Tibial artery (tissue), 4 donors: ENCODE data around the gene OR52R1.

ENCODE experiments used
- DNase-seq, 2 donors: peaks; one replicate each; pipeline ENCODE4 v3.0.0-alpha.2; 2019
- H3K27ac ChIP-seq, 2 donors: fragments of 200-600 bp; sonication (generic) in 1 of 2; 1 replicate in 1 of 2; 2 replicates in 1 of 2; pipeline ENCODE4 v1.5.1; 2018 to 2019; ENCODE audit warnings: mild to moderate bottlenecking in 1 of 2
- H3K27me3 ChIP-seq, 2 donors: fragments of 200-600 bp; sonication (generic) in 1 of 2; one replicate each; pipeline versions ENCODE4 v1.5.1 to v1.6.0; 2016 to 2019
- H3K36me3 ChIP-seq, 3 donors: fragments of 200-600 bp; sonication (generic) in 2 of 3; one replicate each; pipeline ENCODE4 v1.5.1; 2016 to 2019; ENCODE audit warnings: mild to moderate bottlenecking in 2 of 3
- H3K4me1 ChIP-seq, 4 donors: fragments of 200-600 bp; sonication (generic) in 2 of 4; 1 replicate in 3 of 4; 2 replicates in 1 of 4; pipeline ENCODE4 v1.5.1; 2016 to 2019
- H3K4me3 ChIP-seq, 2 donors: fragments of 200-600 bp; sonication (generic) in 1 of 2; 1 replicate in 1 of 2; 2 replicates in 1 of 2; pipeline ENCODE4 v1.5.1; 2018 to 2019; ENCODE audit warnings: mild to moderate bottlenecking in 2 of 2
- H3K9me3 ChIP-seq, 3 donors: fragments of 200-600 bp; sonication (generic) in 1 of 3; one replicate each; pipeline ENCODE4 v1.5.1; 2016 to 2019
- CTCF ChIP-seq, 2 experiments: fragments of 200-600 bp in 1 of 2; fragments of 450-650 bp in 1 of 2; IDR thresholded peaks; one replicate each; pipeline ENCODE4 v1.5.1; 2017 to 2019; ENCODE audit warnings: antibody characterized with exemption in 2 of 2, mild to moderate bottlenecking in 1 of 2, moderate library complexity in 1 of 2
- intact Hi-C: fragments of 100-400 bp; cut with DNase I; formaldehyde crosslinking; loops from one replicate; pipeline ENCODE4 v1.15.0; 2023; ENCODE audit warnings: low total_unique reads

OR52R1 gene

DNA sequence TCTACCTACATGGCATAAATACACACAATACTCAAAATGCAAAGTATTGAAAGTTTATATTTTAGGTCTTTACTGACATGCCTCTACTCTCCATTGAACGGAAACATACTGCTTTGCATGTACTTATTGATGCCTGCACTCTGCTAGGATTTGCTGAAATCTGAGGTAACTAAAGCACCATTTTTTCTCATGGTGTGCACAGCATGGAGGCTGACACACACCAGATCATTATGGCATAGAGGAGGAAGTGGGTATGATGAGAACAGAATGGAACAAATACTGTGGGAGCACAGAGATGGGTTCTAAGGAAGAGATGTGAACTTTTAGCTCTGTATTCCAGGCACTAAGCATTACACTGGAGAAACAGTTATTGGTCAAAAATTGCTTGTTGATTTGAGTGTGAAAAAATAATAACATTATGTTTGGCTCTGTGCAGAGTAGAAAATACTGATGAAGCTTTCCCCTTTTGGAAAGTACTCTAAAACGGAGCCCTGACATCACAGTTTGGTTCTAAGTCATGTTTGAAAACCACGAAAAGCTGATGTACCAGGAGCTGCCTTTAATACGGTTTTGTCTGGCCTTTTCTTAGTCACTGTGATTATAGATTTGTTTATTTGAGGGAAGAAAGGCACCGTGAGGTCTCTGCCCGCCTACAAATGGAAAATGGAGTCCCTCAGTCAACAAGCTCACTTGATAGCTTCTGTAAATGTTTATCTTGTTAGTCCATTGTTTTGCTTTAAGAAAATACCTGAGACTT is 5.6 kb downstream of the OR52R1 start:
- TF ChIP-seq CTCF (IDR thresholded peaks at IDR 0.05), result no peak
- intact Hi-C loops, result no loop called here
- H3K27ac ChIP-seq, result no peak overlapping the region
- no peak for DNase-seq
- H3K27me3 ChIP-seq, result no peaks in the 10 kb centered on the region
- H3K36me3 ChIP-seq, result no peaks in the 10 kb centered on the region
- no peak overlapping the region for H3K4me3 ChIP-seq
- no peaks in the 10 kb centered on the region for H3K9me3 ChIP-seq
- H3K4me1 ChIP-seq, result no peaks in the 10 kb centered on the region

DNA sequence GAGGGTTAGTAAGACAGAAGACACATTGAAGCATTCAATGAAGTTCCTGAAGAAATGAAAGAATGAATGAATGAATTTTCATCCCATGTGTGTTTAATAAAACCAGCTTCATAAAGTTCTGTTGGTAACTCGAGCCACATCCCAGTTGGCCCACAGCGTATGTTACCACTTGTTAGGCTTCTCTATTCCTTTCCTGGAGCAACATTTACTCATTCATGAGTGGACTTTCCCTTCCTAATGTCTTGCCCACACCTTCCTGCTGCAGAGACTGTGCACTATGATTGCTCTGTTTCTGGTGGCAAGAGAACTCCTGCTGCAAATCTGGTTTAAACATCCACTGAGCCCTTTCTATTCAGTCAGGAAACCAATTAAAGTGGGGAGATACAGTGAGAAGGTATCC is 7.0 kb downstream of the OR52R1 start:
- DNase-seq, result no peak
- no peak for TF ChIP-seq CTCF (IDR thresholded peaks at IDR 0.05)
- no peak overlapping the region for H3K4me3 ChIP-seq

GRCh38 chr11:4782454-4782853 is 21.7 kb downstream of the OR52R1 start:
- no peaks in the 10 kb centered on the region for H3K4me1 ChIP-seq
- no peaks in the 10 kb centered on the region for H3K27me3 ChIP-seq
- no peaks in the 10 kb centered on the region for H3K36me3 ChIP-seq
- no peak overlapping the region for H3K4me3 ChIP-seq
- no peaks in the 10 kb centered on the region for H3K9me3 ChIP-seq
- H3K27ac ChIP-seq, result no peak overlapping the region
- no peak for TF ChIP-seq CTCF (IDR thresholded peaks at IDR 0.05)
- no peak for DNase-seq
- intact Hi-C loops, result no loop called here

More for the DNA sequence above, 7.0 kb downstream of the OR52R1 start:
- Histone ChIP-seq H3K4me1 (no peaks in the 10 kb centered on the region), H3K27ac (no peak overlapping the region), H3K9me3 (no peaks in the 10 kb centered on the region), H3K36me3 (no peaks in the 10 kb centered on the region), H3K27me3 (no peaks in the 10 kb centered on the region)
- intact Hi-C loops, result no loop called here

GRCh38 chr11:4769838-4770237 is 34.3 kb downstream of the OR52R1 start, which contains the start of gene OR51F1:
Gene OR51F1 (minus strand): TSS chr11:4769938. CDS start chr11:4769938, 0 bp downstream.
- Histone ChIP-seq H3K4me1 (no peaks in the 10 kb centered on the region), H3K4me3 (no peak within 1 kb of the TSS), H3K36me3 (no peaks in the 10 kb centered on the region), H3K27me3 (no peaks in the 10 kb centered on the region), H3K9me3 (no peaks in the 10 kb centered on the region), H3K27ac (no peak within 1 kb of the TSS)
- TF ChIP-seq CTCF (IDR thresholded peaks at IDR 0.05), result no peak
- DNase-seq, result no peak
- intact Hi-C loops, result no loop called here

GRCh38 chr11:4768094-4768493 is 36.1 kb downstream of the OR52R1 start:
- TF ChIP-seq CTCF (IDR thresholded peaks at IDR 0.05), result no peak
- no peaks in the 10 kb centered on the region for H3K36me3 ChIP-seq
- no peak overlapping the region for H3K27ac ChIP-seq
- DNase-seq, result no peak
- H3K4me3 ChIP-seq, result no peak overlapping the region
- H3K27me3 ChIP-seq, result no peaks in the 10 kb centered on the region
- intact Hi-C loops, result no loop called here
- H3K9me3 ChIP-seq, result no peaks in the 10 kb centered on the region
- H3K4me1 ChIP-seq, result no peaks in the 10 kb centered on the region
